Hematopoietic multipotent progenitor cell (in vitro differentiated cells): ENCODE measurements around the gene KCP. TPM values are rescaled to one million over a fixed set of nuclear protein-coding genes. Genes with fewer than 3 reads are reported as not detected.
"Not testable (repeated sequence)": the region's sequence is repeated elsewhere in the genome, so short reads cannot be mapped to it uniquely, and the experiment has no call there.

Source experiments
- DNase-seq, 3 donors: peaks; one replicate each; pipeline ENCODE4 v3.0.0-alpha.2; 2011 to 2015; ENCODE audit warnings: low read depth in 2 of 3, low spot score in 2 of 3
- total RNA-seq: library from RNA; depleted of rRNA; stranded (reverse); fragments of >200 nt; gene quantifications from one replicate; pipeline ENCODE4 v1.2.3, GENCODE V29; 2012

The KCP gene
- under 0.01 TPM for total RNA-seq

DNA sequence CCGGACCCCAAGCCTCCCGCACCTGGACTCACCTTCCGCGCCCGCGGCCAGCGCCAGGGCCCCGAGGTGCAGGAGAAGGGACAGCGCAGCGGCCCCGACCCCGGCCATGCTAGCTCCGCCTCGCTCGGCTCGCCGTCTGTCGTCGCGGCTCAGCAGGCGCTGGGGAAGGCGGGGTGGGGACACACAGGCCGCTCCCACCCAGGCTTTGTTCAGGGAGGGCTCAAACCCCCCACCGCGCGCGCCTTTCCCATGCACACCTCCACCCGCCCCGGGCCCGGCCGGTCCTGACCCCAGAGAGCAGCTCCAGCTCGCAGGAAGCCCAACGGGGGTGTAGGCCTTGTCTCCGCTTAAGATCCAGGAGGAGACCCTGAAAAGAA lies at the start of gene KCP:
TSS of gene KCP (minus strand) at position 141 of the 377 bp plus-strand sequence. CDS start at position 108, 33 bp downstream.
- DNase-seq: no peak

GRCh38 chr7:128959296-128959695 lies 48.8 kb upstream of the KCP start:
- no peak for DNase-seq

GRCh38 chr7:128955981-128956380 lies 45.5 kb upstream of the KCP start:
- no peak for DNase-seq

DNA sequence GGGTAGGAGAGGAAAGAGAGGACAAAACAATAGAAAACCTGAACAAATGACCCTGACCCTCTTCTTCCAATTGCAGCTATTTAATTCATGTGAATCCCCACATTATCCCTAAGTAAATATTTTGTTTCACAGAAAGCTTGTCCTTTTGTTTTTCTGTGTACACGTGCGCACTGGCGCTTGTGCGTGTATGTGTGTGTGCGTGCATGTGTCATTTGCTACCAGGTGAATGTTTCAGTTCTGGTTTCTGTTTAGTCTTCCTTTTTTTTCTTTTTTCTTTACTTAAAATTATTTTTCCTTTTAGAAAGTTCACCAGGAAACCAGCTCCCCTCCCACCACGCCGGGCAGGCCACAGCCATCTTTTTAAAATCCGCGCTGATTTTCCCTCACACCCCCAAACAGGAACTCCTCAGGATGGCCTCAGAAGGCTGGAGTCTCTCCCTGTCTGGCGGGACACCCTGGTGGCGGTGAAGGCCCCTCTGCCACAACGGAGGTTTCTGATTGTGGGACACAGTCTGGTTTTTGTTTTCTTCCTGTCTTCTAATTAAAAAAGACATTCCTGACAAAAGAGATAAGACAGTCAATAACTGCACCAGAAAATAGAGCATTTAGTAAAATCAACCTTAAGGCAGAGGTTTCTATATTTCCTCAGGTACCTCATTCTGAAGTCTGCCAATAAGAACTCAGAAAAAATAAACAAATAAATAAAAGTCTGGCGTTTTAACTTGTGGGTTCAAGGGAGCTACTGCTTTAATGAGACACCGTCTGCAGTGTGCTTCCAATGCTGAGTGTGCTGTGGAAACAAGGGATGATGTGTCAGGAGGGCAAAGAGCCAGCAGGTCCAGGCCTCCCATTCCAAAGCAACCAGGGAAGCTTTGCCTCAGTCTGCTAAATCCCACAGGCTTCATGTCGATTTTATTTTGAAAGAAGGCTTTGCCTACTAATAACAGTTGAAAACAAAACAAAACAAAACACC lies 44.6 kb upstream of the KCP start:
- DNase-seq: no peak

- DNase-seq: no peak
Observed at GRCh38 chr7:128954150-128954549, 43.6 kb upstream of the KCP start.

- no peak for DNase-seq
Observed at GRCh38 chr7:128951296-128951695, 40.8 kb upstream of the KCP start.

GRCh38 chr7:128948976-128949760 lies 38.7 kb upstream of the KCP start:
- no peak for DNase-seq

DNA sequence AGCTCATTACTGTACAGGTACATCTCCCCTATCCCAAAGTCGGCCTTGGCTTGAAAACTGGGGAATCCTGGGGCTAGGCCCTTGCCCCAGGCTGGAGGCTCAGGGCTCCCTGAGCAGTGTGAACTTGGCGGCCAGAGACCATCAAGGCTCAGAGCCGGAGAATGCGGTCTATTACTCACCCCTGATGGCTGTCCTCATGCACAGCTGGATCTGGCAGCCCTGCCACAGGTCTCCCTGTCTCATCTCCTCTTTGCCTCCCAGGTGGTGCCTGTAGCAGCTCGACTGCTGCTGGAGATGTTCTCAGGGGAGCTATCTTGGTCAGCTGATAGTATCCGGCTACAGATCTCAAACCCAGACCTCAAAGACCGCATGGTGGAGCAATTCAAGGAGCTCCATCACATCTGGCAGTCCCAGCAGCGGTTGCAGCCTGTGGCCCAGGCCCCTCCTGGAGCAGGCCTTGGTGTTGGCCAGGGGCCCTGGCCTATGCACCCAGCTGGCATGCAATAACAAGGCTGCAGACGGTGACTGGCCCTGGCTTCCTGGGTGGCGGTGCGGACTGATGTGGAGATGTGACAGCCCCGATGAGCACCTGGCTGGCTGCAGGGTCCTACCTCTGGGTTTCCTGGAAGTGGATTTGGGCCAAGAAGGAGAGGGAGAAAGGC lies 37.9 kb upstream of the KCP start:
- DNase-seq: no peak

GRCh38 chr7:128947854-128948253 lies 37.3 kb upstream of the KCP start:
- no peak for DNase-seq

DNA sequence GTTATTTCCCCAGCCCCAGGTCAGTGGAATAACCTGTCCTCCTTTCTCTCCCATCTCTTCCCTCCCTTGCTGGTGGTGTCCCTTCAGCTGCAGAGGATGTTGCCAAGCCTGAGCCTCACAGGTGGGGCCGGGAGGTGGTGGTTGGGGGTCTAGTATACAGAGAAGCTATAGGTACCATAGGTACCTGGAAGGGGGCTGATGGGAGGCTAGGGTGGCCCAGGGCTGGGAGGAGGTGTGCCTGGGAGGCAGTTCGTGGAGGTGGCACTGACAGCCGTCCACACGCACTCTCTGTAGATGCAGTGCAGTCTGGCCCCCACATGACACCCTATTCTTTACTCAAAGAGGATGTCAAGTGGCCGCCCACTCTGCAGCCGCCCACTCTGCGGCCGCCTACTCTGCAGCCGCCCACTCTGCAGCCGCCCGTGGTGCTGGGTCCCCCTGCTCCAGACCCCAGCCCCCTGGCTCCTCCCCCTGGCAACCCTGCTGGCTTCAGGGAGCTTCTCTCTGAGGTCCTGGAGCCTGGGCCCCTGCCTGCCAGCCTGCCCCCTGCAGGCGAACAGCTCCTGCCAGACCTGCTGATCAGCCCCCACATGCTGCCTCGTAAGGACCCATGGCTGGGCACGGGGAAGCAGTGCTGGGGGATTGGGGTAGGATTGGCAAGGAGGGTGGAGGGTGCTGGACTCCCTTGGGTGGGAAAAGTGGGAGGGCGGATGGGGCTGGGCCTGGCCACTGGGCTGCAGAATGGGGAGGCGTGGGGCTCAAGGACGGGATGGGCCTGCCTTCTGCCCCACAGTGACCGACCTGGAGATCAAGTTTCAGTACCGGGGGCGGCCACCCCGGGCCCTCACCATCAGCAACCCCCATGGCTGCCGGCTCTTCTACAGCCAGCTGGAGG lies 36.7 kb upstream of the KCP start:
- DNase-seq: no peak

- no peak for DNase-seq
Observed at GRCh38 chr7:128945668-128946366, 35.3 kb upstream of the KCP start.

- DNase-seq: no peak
Observed at GRCh38 chr7:128944487-128945236, 34.2 kb upstream of the KCP start.

GRCh38 chr7:128943251-128943650 lies 32.7 kb upstream of the KCP start:
- not testable (repeated sequence) for DNase-seq

DNA sequence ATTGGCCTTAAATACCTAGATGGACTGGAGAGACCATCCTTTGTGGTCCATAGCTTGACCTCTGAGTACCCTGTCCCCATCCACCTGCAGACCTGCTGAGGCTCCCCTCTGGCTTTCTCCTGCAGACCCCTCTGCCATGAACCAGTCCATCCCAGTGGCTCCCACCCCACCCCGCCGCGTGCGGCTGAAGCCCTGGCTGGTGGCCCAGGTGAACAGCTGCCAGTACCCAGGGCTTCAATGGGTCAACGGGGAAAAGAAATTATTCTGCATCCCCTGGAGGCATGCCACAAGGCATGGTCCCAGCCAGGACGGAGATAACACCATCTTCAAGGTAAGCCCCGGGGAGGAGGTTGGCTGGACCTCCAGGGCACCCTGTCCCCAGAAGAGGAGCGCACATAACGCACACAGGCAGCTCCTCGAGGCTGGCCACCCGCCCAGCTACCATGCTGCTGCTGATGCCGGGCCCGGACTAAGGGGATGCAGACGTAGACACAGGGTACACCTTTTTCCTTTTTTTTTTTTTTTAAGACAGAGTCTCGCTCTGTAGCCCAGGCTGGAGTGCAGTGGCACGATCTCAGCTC lies 31.5 kb upstream of the KCP start:
- DNase-seq: no peak

GRCh38 chr7:128941323-128941890 lies 30.9 kb upstream of the KCP start:
- no peak for DNase-seq

GRCh38 chr7:128940494-128941322 lies 30.2 kb upstream of the KCP start:
- peak in 2 of 3 donors; percentile 77 to 83 for DNase-seq

DNA sequence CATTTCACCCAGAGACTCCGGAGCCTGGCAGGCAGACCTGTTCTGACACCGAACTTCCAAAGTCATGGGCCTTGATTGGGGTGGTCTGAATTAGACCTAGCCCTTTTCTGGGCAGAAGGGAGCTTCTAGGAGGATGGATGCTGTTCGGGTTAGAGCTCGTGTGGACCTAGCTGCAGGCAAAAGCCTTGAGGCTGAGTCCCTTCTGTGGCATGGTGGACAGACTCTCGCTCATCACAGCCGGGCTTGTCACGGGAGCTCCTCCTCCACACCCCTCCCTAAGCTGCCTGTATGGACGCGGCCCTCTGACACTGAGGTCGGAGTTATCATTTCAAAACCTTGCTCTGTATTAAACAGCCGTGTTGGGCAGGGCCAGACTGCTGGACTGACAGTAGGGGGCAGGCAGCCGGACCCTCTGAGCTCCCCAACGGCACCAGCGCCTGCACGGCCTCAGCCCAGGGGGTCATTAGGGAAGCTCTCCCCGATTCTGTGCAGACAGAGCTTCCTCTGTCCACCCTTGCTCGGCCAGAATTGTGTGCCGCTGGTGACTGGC lies 29.4 kb upstream of the KCP start:
- no peak for DNase-seq
